ENCODE data around the gene MYO15B. TPM values are rescaled to one million over a fixed set of nuclear protein-coding genes. Genes with fewer than 3 reads are reported as not detected.

The MYO15B gene
- total RNA-seq, 1 donor from 2014 or later: 336 TPM

GRCh38 chr17:75616521-75617122 lies 29.0 kb downstream of the MYO15B start:
- intact Hi-C loops (cut with DNase I): no loop called here
- DNase-seq (ENCODE audit: low spot score) (no peak), ATAC-seq (no peak)

- intact Hi-C loops (cut with DNase I): no loop called here
- ATAC-seq (no peak), DNase-seq (ENCODE audit: low spot score) (no peak)
Measured at GRCh38 chr17:75617218-75617617, 29.6 kb downstream of the MYO15B start.

GRCh38 chr17:75617675-75618074 lies 30.1 kb downstream of the MYO15B start:
- DNase-seq (ENCODE audit: low spot score) (no peak), ATAC-seq (no peak)
- intact Hi-C loops (cut with DNase I): no loop called here

- DNase-seq (ENCODE audit: low spot score) (no peak), ATAC-seq (no peak)
- intact Hi-C loops (cut with DNase I): no loop called here
Measured at GRCh38 chr17:75619506-75620431, 32.2 kb downstream of the MYO15B start.

GRCh38 chr17:75621489-75621888 lies 33.9 kb downstream of the MYO15B start:
- no peak for DNase-seq (ENCODE audit: low spot score)
- intact Hi-C loops (cut with DNase I): no loop called here

GRCh38 chr17:75622076-75622475 lies 34.5 kb downstream of the MYO15B start:
- intact Hi-C loops (cut with DNase I): no loop called here
- DNase-seq (ENCODE audit: low spot score): no peak
- ATAC-seq: no peak

More at GRCh38 chr17:75621489-75621888, 33.9 kb downstream of the MYO15B start:
- no peak for ATAC-seq

GRCh38 chr17:75622771-75623273 lies 35.2 kb downstream of the MYO15B start:
- no peak for DNase-seq (ENCODE audit: low spot score)
- intact Hi-C loops (cut with DNase I): no loop called here
- no peak for ATAC-seq

GRCh38 chr17:75623386-75623785 lies 35.8 kb downstream of the MYO15B start:
- ATAC-seq: no peak
- DNase-seq (ENCODE audit: low spot score): no peak
- intact Hi-C loops (cut with DNase I): no loop called here

GRCh38 chr17:75624021-75624420 lies 36.4 kb downstream of the MYO15B start:
- no peak for ATAC-seq
- DNase-seq (ENCODE audit: low spot score): no peak
- intact Hi-C loops (cut with DNase I): no loop called here

GRCh38 chr17:75624714-75625345 lies 37.2 kb downstream of the MYO15B start:
- DNase-seq (ENCODE audit: low spot score): no peak
- no peak for ATAC-seq
- intact Hi-C loops (cut with DNase I): no loop called here

- intact Hi-C loops (cut with DNase I): no loop called here
- DNase-seq (ENCODE audit: low spot score) (no peak), ATAC-seq (peak; percentile 47)
Measured at GRCh38 chr17:75625813-75626486, 38.4 kb downstream of the MYO15B start.

- DNase-seq (ENCODE audit: low spot score) (no peak), ATAC-seq (peak; percentile 23)
- intact Hi-C loops (cut with DNase I): no loop called here
Measured at GRCh38 chr17:75626496-75627038, 39.0 kb downstream of the MYO15B start.

GRCh38 chr17:75627094-75627493 lies 39.5 kb downstream of the MYO15B start:
- ATAC-seq (no peak), DNase-seq (ENCODE audit: low spot score) (no peak)
- intact Hi-C loops (cut with DNase I): no loop called here

GRCh38 chr17:75628425-75628824 lies 40.8 kb downstream of the MYO15B start:
- DNase-seq (ENCODE audit: low spot score) (no peak), ATAC-seq (no peak)
- intact Hi-C loops (cut with DNase I): no loop called here

GRCh38 chr17:75629157-75629556 lies 41.6 kb downstream of the MYO15B start:
- no peak for ATAC-seq
- no peak for DNase-seq (ENCODE audit: low spot score)
- intact Hi-C loops (cut with DNase I): no loop called here

GRCh38 chr17:75630071-75630917 lies 42.7 kb downstream of the MYO15B start:
- ATAC-seq: no peak
- no peak for DNase-seq (ENCODE audit: low spot score)
- intact Hi-C loops (cut with DNase I): loop anchor here (5.0 kb wide), 1 partner anchor 117 kb away; no protein-coding TSS in a partner anchor

GRCh38 chr17:75631353-75631752 lies 43.8 kb downstream of the MYO15B start:
- DNase-seq (ENCODE audit: low spot score) (no peak), ATAC-seq (no peak)
- intact Hi-C loops (cut with DNase I): loop anchor here (5.0 kb wide), 1 partner anchor 116 kb away; no protein-coding TSS in a partner anchor

- DNase-seq (ENCODE audit: low spot score) (no peak), ATAC-seq (no peak)
- intact Hi-C loops (cut with DNase I): loop anchor here (5.0 kb wide), 1 partner anchor 115 kb away; no protein-coding TSS in a partner anchor
Measured at GRCh38 chr17:75632428-75632827, 44.8 kb downstream of the MYO15B start.
